ENCODE measurements around the gene ZNF583.

GRCh38 chr19:56372281-56372680 is 31.9 kb upstream of the ZNF583 start:
- TF ChIP-seq RNF2 (conservative IDR thresholded peaks at IDR 0.05; ENCODE audit: low read depth) (no peak), DDIT3 (CRISPR knock-in tag; IDR thresholded peaks at IDR 0.05) (no peak), ELF3 (CRISPR knock-in tag; IDR thresholded peaks at IDR 0.05) (no peak), REST (IDR thresholded peaks at IDR 0.05; ENCODE audit: borderline replicate concordance in 1 of 2, low read depth in 1 of 2, low read length in 2 of 2) (no peak)

Measured in HepG2 (cell line).